ENCODE results near the gene HPCAL4.

HPCAL4 gene

DNA sequence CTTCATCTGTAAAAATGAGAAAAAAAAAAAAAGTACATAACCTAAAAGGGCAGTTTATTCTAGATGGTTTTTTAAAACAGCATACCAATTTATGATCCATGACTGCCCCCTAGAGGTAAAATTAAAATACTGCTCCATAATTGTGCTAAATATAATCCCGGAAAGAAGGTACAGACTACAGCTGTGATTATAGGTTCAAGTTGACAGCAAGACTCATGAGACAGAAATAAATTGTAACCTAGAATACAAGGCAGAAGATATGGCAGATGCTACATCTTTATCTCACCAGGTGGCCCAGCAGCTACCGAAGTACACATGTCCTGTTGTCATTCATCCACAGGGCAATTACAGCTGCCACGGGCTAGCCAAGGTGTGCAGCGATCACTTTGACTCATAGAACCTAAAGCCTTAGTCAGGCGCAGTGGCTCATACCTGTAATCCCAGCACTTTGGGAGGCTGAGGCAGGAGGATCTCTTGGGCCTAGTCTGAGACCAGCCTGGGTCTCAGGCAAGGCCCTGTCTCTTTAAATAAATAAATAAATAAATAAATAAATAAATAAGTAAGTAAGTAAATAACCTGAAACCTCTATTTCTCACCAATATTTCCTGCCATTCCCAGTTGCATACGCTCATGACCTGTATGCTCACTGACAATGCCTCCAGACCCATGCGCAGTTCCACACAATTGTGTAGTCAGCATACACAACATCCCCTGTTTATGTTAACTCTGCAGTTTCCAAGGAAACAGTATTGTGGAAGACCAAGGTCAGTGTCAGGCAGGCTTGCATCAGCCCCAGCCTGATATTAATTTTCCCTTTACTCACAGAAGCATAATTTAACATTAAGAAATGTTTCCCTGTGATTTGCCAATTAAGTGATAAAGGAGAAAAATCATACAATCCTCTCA lies 29.1 kb upstream of the HPCAL4 start:
- peak; percentile 60 for DNase-seq (ENCODE audit: low read depth)
- H3K4me3 ChIP-seq (ENCODE audit: low read length) = no peak overlapping the region
- TF ChIP-seq, protein P1, sequence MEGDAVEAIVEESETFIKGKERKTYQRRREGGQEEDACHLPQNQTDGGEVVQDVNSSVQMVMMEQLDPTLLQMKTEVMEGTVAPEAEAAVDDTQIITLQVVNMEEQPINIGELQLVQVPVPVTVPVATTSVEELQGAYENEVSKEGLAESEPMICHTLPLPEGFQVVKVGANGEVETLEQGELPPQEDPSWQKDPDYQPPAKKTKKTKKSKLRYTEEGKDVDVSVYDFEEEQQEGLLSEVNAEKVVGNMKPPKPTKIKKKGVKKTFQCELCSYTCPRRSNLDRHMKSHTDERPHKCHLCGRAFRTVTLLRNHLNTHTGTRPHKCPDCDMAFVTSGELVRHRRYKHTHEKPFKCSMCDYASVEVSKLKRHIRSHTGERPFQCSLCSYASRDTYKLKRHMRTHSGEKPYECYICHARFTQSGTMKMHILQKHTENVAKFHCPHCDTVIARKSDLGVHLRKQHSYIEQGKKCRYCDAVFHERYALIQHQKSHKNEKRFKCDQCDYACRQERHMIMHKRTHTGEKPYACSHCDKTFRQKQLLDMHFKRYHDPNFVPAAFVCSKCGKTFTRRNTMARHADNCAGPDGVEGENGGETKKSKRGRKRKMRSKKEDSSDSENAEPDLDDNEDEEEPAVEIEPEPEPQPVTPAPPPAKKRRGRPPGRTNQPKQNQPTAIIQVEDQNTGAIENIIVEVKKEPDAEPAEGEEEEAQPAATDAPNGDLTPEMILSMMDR (conservative IDR thresholded peaks at IDR 0.05; ENCODE audit: low read length) = peak; percentile 68

GRCh38 chr1:39717809-39718208 lies 26.6 kb upstream of the HPCAL4 start:
- DNase-seq (ENCODE audit: low read depth) = no peak
- H3K4me3 ChIP-seq (ENCODE audit: low read length) = no peak overlapping the region

GRCh38 chr1:39713557-39713956 lies 22.3 kb upstream of the HPCAL4 start:
- TF ChIP-seq, protein P1 (conservative IDR thresholded peaks at IDR 0.05; ENCODE audit: low read length) = no peak
- DNase-seq (ENCODE audit: low read depth) = no peak
- H3K4me3 ChIP-seq (ENCODE audit: low read length) = no peak overlapping the region

More at GRCh38 chr1:39717809-39718208, 26.6 kb upstream of the HPCAL4 start:
- TF ChIP-seq, protein P1 (conservative IDR thresholded peaks at IDR 0.05; ENCODE audit: low read length) = no peak

DNA sequence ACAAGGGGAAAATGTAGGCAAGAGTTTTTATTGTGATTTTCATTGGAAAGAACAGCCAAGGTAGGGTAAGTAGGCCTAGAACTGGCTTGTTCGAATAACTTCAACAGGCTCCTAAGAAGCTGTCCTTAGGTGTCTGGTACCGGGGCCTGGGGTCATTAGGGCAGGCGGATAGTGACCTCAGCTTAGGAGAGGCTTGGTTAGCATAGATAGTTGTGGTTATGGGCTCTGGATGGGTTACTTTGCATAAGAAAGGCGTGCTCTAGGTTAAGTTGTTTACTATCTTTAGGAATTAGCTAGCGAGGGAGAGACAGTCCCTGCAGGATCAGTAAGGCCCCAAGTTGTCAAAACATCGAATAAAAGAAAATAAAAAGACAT lies 20.7 kb upstream of the HPCAL4 start:
- no peak overlapping the region for H3K4me3 ChIP-seq (ENCODE audit: low read length)
- no peak for DNase-seq (ENCODE audit: low read depth)
- TF ChIP-seq, protein P1 (conservative IDR thresholded peaks at IDR 0.05; ENCODE audit: low read length) = no peak

DNA sequence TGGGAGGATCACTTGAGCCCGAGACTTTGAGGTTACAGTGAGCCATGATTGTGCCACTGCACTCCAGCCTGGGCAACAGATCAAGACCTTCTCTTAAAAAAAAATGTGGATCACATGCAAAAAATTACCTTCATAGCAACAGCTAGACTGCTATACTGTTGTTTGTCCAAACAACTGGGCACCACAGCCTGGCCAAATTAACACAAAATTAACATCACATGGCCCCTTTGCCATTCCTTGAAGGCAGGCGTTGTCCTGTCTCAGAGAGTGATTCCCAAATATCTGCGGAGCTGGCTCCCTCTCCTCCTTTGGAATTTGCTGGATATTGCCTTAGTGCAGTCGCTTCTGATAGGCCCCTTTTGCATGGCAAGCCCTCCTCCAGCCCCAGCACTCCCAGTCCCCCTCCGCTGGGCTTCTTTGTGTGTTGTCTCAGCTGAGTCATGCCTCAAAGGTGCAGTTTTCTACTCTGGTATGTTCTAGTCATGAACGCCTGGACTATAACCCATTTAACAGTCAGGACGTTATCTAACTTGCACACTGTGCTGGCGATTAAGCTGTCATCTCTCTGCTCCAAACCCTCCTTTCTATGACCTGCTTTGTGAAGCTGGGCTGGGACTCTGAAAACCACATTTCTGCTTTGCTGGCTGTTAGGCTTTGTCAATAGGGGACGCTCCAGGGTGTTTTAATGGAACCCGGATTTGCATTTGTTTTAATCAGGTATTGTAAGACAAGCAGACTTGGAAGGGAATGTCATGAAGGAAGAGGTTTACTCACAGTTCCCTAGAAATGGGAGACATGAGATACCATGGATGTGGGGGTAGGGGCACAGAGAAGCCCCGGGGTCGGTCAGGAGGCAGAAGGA lies 20.1 kb upstream of the HPCAL4 start:
- H3K4me3 ChIP-seq (ENCODE audit: low read length) = no peak overlapping the region
- TF ChIP-seq, protein P1 (conservative IDR thresholded peaks at IDR 0.05; ENCODE audit: low read length) = no peak
- DNase-seq (ENCODE audit: low read depth) = peak; percentile 22

- DNase-seq (ENCODE audit: low read depth) = no peak
- TF ChIP-seq, protein P1 (conservative IDR thresholded peaks at IDR 0.05; ENCODE audit: low read length) = no peak
- no peak overlapping the region for H3K4me3 ChIP-seq (ENCODE audit: low read length)
Observed at GRCh38 chr1:39707506-39707905, 16.3 kb upstream of the HPCAL4 start.

All from AG10803 (cell line).